HG03342 (cell line): ENCODE results near the gene ARMC6.
"Not testable (repeated sequence)": the region's sequence is repeated elsewhere in the genome, so short reads cannot be mapped to it uniquely, and the experiment has no call there.

Source experiments
- ATAC-seq: cut with Tn5 transposase; IDR thresholded peaks from one replicate; pipeline ENCODE4 v1.9.1; 2021; ENCODE audit warnings: mild to moderate bottlenecking, moderate library complexity; ENCODE audit not compliant: unreplicated experiment

The ARMC6 gene

DNA sequence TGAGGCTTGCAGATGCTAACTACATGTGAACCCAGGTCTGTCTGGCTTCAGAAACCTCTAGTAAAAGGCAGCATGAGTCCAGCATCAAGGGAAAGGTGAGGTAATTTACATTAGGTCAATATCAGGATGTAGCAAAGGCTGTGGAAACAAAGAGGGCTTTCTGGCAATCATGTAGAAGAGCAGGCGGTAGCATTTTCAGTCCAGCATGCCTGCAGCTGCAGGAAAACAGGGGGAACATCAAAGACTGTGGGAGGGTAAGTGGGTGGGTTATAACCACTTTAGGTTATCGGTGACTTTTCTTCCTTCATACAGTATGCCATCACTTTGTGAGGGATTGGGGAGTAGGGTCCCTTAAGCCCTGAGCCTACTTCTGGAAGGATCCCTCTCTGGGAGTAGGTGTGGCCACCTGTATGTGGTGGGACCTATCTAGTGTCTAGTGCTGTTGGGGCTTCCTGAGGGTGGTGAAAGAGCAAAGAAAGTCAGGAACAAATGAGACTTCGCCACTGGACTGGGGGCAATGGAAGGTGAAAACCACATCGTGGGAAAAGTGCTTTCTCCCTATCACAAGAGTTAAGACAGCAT, 10.9 kb upstream of the ARMC6 start:
- ATAC-seq = no peak

DNA sequence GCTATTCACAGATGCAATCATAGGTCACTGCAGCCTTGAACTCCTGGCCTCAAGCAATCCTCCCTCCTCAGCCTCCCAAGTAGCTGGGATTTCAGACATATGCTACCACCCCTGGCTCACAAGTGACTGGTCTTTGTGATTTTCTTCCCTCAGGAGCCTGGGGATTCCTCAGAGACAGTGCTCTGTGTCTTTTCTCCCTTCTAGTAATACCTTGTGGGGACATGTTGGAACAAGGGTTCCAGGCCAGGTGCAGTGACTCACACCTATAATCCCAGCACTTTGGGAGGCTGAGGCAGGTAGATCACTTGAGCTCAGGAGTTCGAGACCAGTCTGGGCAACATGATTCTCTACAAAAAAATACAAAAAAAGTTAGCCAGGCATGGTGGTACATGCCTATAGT, 10.0 kb upstream of the ARMC6 start:
- not testable (repeated sequence) for ATAC-seq

DNA sequence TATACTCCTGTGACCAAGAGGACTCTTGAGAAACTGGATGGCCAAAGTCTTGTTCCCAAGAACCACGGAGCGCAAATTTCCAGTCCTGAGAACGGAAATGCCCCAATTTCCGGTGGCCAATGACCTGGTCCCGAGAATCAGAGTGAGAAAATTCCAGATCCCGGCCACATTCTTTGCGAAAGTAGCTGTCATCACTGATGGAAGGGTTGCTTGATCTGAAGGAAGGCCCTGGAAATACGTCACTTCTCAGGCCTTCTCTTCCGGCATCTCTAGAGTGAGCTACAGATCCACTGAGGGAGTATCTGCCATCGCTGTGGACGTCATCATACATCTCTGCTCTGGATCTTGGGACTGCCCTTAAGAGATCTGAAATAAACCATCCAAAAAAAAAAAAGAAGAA, 7.5 kb upstream of the ARMC6 start:
- ATAC-seq = no peak

DNA sequence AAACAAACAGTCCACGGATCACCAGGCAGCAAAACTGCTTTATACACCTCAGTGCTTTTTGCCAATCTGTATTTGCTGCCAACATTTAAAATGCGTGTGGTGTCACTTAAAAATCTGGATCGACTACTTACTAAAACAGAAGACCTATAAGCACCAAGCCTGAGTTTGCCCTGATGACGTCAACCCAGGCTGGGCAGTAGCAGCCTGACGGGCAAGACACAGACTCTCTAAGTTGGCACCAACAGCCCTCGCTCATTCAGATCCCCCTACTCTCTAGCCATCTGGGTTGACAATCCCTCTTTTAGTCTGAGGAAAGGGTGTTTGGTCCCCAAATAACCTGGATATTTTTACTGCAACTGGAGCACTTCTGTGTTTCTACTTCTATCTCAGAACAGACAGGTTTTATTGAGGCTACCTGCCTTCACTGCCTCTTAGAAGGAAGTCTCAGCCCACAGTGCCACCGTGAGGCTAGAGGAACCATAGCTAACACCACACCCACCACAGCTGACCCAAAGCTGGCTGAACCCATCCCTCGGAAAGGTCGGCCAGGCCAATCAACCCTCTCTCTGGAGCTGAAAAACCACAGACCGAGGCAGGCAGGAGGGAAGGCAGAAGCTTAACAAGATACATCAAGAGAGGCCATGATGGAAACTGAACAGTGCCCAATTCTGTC, 7.0 kb upstream of the ARMC6 start:
- ATAC-seq = no peak

DNA sequence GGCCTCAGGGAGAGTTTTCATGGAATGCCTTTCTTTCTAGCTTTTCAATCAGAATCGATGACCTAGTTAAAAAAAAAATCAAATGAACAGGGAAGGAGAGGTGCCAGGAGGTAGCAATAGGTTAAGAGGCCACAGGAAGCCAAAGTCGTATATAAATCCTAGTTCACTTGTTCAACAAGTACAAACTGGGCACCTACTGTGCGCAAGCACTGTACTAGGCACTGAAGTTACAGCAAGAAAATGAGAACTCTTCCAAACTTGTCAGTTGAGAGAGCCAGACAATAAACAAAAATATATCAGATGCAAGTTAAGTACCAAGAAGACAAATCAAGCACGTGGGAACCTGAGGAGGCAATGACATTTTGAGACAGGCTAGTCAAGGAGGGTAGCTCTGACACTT, 6.2 kb upstream of the ARMC6 start:
- no peak for ATAC-seq

DNA sequence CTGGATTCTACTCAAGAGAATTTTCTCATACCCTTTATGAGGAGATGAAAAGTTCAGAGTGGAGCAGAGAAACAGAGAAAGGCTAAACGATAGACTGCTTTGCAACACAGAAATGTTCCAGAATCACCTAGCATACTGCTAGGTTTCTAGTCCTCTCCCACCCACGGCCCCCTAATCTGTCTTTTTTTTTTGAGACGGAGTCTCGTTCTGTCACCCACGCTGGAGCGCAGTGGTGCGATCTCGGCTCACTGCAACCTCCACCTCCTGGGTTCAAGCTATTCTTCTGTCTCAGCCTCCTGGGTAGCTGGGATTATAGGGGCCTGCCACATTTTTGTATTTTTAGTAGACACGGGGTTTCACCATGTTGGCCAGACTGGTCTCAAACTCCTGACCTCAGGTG, 4.9 kb upstream of the ARMC6 start:
- ATAC-seq = no peak

DNA sequence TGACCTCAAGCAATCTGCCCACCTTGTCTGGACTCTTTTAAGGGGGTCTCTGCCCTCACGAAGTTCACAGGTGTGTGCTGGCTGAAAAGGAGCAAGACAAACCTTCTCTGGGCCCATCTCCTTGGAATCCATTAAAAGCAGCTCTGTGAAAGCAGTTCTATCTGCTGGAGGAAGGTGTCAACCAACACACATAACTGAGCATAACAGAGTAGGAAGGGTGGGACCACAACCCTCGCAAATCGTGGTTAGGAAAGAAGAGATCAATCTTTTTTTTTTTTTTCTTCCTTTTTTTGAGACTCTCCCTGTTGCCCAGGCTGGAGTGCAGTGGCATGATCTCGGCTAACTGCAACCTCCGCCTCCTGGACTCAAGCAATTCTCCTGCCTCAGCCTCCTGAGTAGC, 1.5 kb upstream of the ARMC6 start:
- ATAC-seq = no peak

DNA sequence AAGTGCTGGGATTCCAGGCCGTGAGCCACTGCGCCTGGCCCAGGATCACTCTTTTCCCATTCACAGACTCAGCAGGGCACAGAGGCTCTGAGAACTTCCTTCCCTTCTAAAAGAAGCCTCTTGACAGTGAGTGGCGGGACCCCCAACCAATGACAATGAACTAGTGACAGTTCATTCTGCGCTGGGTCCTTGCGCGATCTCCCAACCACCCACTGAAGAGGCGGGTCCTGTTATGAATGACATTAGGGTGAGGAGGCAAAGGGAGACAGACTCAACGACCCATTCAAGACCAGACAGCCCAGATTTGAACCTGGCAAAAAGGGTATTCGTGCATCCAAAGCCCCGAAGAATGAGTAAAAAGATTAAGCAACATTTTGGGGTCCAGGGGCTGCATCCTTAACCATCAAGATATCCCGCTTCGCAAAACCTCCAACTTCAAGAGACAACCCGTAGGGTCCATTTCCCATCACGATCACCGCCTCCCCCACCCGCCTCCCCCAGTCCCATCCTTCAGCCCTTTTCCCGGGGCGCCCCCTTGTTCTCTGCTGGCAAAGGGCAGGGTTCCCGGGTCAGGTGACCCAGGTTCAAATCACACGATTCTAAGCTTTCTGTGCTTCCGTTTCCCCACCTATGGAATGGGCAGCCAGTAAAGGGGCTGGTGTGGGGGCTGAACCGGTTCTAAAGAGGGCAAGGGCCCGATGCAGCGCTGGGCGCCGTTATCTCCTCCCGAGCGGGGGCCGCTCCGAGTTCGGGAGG, 805 bp upstream of the ARMC6 start:
- peak; percentile 58 for ATAC-seq

DNA sequence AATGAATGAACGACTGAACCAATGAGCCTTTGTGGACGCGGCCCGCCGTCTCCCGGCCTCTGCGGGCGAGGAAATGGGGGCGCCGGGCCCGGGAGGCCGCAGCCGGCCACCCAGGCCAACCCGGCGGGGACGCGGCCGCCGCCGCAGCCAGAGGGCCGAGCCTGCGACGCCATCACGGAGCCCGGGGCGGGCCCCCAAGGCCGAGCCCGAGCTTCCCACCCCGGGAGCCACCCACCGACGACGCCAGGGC, 302 bp upstream of the ARMC6 start:
- ATAC-seq = no peak

DNA sequence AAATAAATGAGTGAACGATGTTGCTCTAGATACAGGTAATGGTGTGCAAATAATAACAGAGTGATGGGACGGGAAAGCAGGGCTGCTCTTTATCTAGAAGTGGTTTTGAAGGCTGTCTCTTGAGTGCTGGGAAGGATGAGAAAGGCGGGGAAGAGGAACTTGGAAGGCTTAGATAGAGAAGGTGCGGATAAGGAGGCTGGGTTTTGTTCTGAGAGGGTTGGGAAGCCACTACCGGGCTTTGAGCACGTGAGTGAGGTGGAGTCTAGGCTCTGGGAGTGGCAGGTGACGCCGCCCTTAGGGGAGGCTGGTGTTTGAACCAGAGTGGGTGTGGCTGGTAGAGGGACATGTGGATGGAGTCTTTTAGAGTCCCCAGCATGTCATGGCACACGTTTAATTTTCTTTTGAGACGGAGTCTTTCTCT, 811 bp downstream of the ARMC6 start:
- ATAC-seq = peak; percentile 36

DNA sequence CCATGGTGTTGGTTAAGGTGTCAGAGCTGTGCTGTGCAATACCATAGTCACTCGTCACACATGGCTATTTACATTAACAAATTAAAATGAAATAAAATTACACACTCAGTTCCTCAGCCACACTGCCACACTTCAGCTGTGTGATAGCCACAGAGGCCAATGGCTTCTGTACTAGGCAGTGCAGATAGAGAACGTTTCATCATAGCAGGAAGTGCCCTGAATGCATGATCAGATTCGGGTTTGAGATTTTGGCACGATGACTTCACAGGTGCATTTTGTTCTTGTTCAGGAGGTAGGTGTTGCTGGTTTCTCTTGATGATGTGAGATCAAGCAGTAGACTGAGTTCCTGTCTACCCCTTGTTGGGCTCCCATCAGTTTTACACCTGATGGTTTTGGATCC, 6.5 kb downstream of the ARMC6 start:
- ATAC-seq = no peak

DNA sequence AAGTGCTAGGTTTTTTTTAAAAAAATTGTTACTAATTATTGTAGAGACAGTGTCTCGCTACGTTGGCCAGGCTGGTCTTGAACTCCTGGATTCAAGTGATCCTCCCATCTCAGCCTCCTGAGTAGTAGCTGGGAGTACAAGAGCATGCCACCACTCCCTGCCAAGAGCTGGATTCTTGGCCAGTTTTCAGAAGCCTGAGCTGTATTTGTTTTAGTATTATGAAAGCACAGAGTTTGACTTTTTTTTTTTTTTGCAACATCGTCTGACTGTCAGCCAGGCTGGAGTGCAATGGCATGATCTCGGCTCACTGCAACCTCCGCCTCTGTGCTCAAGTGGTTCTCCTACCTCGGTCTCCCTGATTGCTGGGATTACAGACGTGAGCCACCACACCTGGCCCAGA, 7.0 kb downstream of the ARMC6 start:
- ATAC-seq = no peak

DNA sequence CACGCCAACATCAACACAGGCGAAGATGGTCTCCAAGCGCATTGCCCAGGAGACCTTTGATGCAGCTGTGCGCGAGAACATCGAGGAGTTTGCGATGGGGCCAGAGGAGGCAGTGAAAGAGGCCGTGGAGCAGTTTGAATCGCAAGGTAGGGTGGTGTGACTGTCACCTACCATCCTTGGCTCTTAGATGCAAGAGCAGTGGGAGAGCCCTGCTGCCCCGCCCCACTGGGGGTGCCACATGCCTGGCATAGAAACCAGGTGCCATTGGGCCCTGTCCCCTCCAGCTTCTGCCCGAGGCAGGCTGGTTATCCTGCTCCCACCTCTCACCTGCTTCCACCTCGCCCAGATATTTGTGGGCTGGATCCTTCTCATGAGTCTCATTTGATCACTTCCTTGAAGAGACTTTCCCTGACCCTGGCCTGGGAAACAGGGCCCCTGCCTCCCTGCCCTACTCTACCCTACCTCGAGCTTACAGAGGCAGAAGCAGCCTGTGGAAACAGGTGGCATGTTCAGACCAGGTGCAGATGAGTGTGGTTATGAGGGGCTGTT, 9.4 kb downstream of the ARMC6 start:
- no peak for ATAC-seq

DNA sequence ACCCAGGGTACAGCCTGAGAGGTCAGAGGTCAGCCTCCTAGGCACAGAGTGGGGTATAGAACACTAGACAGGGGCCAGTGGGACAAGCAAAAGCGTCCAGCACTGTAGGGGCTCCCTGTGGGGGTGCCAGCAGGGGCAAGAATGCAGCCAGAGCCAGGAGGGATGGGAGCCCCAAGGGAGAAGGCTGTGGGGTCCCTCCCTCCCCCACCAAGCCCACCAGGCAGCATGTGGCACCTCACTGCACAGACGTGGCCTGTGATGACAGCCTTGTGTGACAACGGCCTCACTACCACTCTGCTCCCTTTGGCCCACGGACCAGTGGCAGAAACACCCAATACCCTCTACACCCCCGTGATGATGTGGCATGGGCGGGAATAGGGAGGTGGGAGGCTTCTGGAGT, 10.1 kb downstream of the ARMC6 start:
- no peak for ATAC-seq

DNA sequence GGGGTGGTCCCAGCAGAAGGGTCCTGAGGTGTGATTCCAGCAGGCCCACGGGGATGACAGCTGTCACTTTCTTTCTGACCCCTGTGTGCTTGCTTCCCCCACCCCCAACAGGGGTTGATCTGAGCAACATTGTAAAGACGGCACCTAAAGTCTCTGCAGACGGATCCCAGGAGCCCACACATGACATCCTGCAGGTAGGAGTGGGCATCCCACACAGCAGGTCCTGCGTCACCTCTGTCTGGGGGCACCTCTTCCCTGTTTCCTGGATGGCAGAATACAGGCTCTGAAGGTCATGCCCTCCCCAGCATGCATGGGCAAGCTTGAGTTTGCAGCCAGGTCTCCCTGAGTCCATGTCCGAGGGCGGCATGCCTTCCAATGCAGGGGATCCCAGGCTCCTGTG, 10.5 kb downstream of the ARMC6 start:
- no peak for ATAC-seq

DNA sequence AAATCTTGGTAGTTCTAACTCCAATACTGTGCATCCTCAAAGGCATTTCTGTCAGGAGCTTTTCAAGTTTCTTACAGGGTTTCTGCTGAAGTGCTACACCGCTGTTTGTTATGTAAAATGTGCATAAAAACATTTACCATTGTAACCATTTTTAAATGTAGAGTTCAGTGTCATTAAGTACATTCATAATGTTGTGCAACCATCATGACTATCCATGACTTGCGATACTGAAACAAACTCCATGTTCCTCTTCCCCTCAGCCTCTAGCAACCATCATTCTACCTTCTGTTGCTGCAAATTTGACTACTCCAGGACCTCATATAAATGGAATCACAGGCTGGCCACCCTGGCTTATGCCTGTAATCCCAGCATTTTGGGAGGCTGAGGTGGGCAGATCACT, 16.0 kb downstream of the ARMC6 start:
- no peak for ATAC-seq

DNA sequence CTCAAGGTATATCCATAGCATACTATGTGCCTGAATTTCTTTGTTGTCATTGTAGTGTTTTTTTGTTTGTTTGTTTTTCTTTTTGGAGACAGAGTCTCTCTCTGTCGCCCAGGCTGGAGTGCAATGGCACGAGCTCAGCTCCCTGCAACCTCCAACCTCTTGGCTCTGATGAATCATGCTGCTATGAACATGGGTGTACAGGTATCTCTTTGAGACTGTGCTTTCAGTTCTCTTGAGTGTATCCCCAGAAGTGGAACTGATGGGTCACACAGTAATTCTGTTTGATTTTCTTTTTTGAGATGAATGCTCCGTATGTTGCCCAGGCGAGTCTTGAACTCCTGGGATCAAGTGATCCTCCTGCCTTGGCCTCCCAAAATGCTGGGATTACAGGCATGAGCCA, 16.7 kb downstream of the ARMC6 start:
- ATAC-seq = no peak

DNA sequence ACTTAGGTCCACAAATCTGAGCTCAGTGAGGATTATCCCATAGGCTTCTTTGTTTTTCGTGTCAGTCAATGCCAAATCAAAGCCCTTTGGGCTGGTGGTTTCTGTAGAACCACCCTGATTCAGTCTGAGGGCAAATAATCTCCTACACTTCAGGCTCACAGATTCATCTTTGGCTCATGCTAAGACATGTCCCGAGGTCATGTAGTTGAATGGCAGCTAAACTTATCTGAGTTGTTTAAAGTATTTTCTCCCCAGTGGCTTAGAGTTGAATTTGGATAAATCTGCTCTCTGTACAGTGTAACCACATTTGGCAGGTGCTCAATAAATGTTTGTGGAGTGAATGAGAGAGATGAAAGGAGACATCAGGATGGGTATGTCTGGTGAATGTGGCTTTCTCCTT, 17.3 kb downstream of the ARMC6 start:
- ATAC-seq = no peak

DNA sequence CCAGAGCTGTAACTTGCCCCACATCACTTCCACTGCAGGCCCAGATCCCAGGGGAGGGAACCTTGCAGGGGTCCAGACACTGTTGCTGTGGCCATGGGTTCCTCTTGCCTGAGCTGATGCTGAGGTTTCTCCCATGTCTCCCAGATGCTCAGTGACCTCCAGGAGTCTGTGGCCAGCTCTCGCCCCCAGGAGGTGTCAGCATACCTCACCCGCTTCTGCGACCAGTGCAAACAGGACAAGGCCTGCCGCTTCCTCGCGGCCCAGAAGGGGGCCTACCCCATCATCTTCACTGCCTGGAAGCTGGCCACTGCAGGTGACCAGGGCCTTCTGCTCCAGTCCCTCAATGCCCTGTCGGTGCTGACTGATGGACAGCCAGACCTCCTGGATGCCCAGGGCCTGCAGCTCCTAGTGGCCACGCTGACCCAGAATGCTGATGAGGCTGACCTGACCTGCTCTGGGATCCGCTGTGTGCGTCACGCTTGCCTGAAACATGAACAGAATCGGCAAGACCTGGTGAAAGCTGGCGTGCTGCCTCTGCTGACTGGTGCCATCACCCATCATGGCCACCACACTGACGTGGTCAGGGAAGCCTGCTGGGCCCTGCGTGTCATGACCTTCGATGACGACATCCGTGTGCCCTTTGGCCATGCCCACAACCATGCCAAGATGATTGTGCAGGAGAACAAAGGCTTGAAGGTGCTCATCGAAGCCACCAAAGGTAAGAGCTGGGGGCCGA, 18.2 kb downstream of the ARMC6 start:
- no peak for ATAC-seq

DNA sequence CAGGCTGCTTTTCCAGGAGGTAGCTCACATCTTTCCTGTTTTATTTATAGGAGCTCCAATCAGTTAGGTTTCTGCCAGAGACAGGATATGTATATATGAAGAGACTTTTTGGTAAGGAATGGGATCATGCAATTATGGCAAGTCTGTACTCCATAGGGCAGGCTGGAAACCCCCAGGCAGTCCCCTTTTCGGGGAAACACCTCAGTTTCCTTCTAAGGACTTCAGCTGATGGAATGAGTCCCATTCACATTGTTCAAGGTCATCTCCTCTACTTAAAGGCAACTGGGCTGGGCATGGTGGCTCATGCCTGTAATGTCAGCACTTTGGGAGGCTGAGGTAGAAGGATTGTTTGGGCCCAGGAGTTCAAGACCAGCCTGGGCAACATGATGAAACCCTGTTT, 19.5 kb downstream of the ARMC6 start:
- ATAC-seq = no peak

DNA sequence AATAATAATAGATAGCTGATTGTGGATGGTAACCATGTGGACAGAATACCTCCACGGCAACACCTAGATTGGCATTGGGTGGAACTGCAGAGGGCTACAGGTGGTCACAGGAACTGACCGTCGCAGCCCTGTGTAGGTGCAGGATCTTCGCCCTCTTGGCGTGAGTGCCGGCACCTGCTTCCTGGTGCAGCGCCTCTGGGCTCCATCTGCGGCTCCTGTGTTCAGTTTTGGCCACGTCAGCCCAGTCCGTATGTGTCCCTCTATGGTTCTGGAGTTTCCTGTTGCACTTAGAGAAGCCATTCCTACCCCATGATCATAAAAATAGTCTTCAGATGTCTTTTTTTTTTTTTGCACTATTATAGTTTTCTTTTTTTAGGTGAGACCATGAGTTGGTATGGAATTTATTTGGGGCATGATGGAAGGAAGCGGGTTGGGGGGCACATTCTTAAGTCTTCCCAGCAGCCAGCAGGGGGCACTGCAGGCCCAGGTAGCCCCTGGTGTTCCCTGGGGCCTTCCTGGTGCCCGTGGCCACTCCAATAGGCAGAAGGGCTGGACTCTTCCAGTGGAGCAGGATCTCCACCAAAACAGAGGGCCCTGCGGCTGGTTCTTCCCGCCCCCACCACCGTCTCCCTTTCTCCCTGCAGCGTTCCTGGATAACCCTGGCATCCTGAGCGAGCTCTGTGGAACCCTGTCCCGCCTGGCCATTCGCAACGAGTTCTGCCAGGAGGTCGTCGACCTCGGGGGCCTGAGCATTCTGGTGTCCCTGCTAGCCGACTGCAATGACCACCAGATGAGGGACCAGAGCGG, 20.3 kb downstream of the ARMC6 start:
- no peak for ATAC-seq
